ENCODE results near the gene UACA. TPM values are rescaled to one million over a fixed set of nuclear protein-coding genes. Genes with fewer than 3 reads are reported as not detected.

The UACA gene
- total RNA-seq, 2 donors from 2014 or later, result 18.4 to 30.1 TPM

DNA sequence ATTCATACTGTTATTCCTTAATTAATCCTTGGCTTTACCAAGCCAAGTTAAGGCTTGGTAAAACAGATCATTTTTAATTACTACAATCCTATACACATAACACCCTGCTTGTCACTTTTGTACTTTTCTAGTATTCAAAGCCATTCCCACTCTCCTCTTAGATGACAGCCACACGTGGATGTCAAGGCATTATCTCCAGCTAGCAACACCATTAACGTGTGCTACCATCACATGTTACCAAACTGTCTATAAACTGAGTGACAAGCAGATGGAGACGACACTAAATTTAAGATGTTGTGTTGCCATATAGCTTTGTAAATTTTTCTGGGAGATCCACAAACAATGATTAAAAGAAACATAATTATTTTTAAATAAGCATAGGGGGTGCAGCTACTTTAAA lies 103.7 kb downstream of the UACA start:
- Histone ChIP-seq H3K4me3 (no peak overlapping the region), H3K36me3 (peaks cover 30% of the 10 kb centered on the region), H3K9me3 (no peaks in the 10 kb centered on the region), H3K27me3 (no peaks in the 10 kb centered on the region), H3K27ac (no peak overlapping the region), H3K4me1 (peaks cover 0 to 6% of the 10 kb centered on the region in 2 donors)
- DNase-seq (ENCODE audit: low spot score), result no peak
- TF ChIP-seq, protein P1, sequence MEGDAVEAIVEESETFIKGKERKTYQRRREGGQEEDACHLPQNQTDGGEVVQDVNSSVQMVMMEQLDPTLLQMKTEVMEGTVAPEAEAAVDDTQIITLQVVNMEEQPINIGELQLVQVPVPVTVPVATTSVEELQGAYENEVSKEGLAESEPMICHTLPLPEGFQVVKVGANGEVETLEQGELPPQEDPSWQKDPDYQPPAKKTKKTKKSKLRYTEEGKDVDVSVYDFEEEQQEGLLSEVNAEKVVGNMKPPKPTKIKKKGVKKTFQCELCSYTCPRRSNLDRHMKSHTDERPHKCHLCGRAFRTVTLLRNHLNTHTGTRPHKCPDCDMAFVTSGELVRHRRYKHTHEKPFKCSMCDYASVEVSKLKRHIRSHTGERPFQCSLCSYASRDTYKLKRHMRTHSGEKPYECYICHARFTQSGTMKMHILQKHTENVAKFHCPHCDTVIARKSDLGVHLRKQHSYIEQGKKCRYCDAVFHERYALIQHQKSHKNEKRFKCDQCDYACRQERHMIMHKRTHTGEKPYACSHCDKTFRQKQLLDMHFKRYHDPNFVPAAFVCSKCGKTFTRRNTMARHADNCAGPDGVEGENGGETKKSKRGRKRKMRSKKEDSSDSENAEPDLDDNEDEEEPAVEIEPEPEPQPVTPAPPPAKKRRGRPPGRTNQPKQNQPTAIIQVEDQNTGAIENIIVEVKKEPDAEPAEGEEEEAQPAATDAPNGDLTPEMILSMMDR (IDR thresholded peaks at IDR 0.05), result no peak

GRCh38 chr15:70658641-70659040 lies 104.7 kb downstream of the UACA start:
- Histone ChIP-seq H3K4me1 (peaks cover 0 to 6% of the 10 kb centered on the region in 2 donors), H3K9me3 (no peaks in the 10 kb centered on the region), H3K27me3 (no peaks in the 10 kb centered on the region), H3K36me3 (peaks cover 20% of the 10 kb centered on the region), H3K4me3 (no peak overlapping the region), H3K27ac (no peak overlapping the region)
- TF ChIP-seq, protein P1 (IDR thresholded peaks at IDR 0.05), result no peak
- DNase-seq (ENCODE audit: low spot score), result no peak

- no peak overlapping the region for H3K4me3 ChIP-seq
- H3K36me3 ChIP-seq, result peaks cover 16% of the 10 kb centered on the region
- TF ChIP-seq, protein P1 (IDR thresholded peaks at IDR 0.05), result no peak
- no peaks in the 10 kb centered on the region for H3K27me3 ChIP-seq
- no peak overlapping the region for H3K27ac ChIP-seq
- no peak for DNase-seq (ENCODE audit: low spot score)
- H3K4me1 ChIP-seq, result no peaks in the 10 kb centered on the region
- no peaks in the 10 kb centered on the region for H3K9me3 ChIP-seq
These were observed 109.9 kb downstream of the UACA start for GRCh38 chr15:70653426-70653825.

- H3K27ac ChIP-seq, result no peak overlapping the region
- DNase-seq (ENCODE audit: low spot score), result no peak
- peaks cover 15% of the 10 kb centered on the region for H3K36me3 ChIP-seq
- H3K9me3 ChIP-seq, result no peaks in the 10 kb centered on the region
- H3K4me3 ChIP-seq, result no peak overlapping the region
- no peaks in the 10 kb centered on the region for H3K4me1 ChIP-seq
- TF ChIP-seq, protein P1 (IDR thresholded peaks at IDR 0.05), result no peak
- no peaks in the 10 kb centered on the region for H3K27me3 ChIP-seq
These were observed 111.0 kb downstream of the UACA start for GRCh38 chr15:70652341-70652740.

- Histone ChIP-seq H3K4me1 (no peaks in the 10 kb centered on the region), H3K27ac (no peak overlapping the region), H3K4me3 (no peak overlapping the region), H3K27me3 (no peaks in the 10 kb centered on the region), H3K36me3 (peaks cover 5% of the 10 kb centered on the region), H3K9me3 (no peaks in the 10 kb centered on the region)
- TF ChIP-seq, protein P1 (IDR thresholded peaks at IDR 0.05), result no peak
- no peak for DNase-seq (ENCODE audit: low spot score)
These were observed 112.0 kb downstream of the UACA start for GRCh38 chr15:70651303-70651845.
